Colonic mucosa (tissue), 4 donors: ENCODE measurements around the gene KIF19. TPM values are rescaled to one million over a fixed set of nuclear protein-coding genes. Genes with fewer than 3 reads are reported as not detected.

Source experiments
- DNase-seq: peaks from one replicate; pipeline ENCODE4 v3.0.0-alpha.2; 2020
- H3K27ac ChIP-seq: fragments of 200-600 bp; one replicate; pipeline ENCODE4 v1.8.0; 2021
- H3K27me3 ChIP-seq: fragments of 200-600 bp; one replicate; pipeline ENCODE4 v1.8.0; 2021
- H3K36me3 ChIP-seq: fragments of 200-600 bp; one replicate; pipeline ENCODE4 v1.8.0; 2021
- H3K4me1 ChIP-seq: fragments of 200-600 bp; one replicate; pipeline ENCODE4 v1.8.0; 2021; ENCODE audit warnings: mild to moderate bottlenecking
- H3K4me3 ChIP-seq: fragments of 200-600 bp; one replicate; pipeline ENCODE4 v1.8.0; 2021
- H3K9ac ChIP-seq, 2 donors: one replicate each; pipeline ENCODE4 v1.7.0; 2013; ENCODE audit warnings: control low read depth in 2 of 2, low read depth in 2 of 2, low read length in 2 of 2
- H3K9me3 ChIP-seq: fragments of 200-600 bp; one replicate; pipeline ENCODE4 v1.8.0; 2021
- intact Hi-C: fragments of 100-400 bp; cut with DNase I; formaldehyde crosslinking; loops from one replicate; pipeline ENCODE4 v1.14.1; 2022
- total RNA-seq, 2 donors: library from RNA; stranded (reverse); fragmentation: NEBNext Ultra II Directional in 1 of 2; extraction: Animal tissue kit (Norgen Biotek cat#: 25700) in 1 of 2; gene quantifications; one replicate each; pipeline ENCODE4 v1.2.1, GENCODE V29; 2021
- TF ChIP-seq, protein P1 (sequence below): fragments of 200-600 bp; IDR thresholded peaks from one replicate; pipeline ENCODE4 v1.8.0; 2022; ENCODE audit warnings: antibody characterized with exemption, mild to moderate bottlenecking
- donor health status: healthy.
- donor health status: DM: no; HTN: no; CAD: no.
- donor health status: DM: no; HTN: no; CAD: no.

The KIF19 gene
- total RNA-seq, 2 donors from 2014 or later = 2.6 to 3.2 TPM

DNA sequence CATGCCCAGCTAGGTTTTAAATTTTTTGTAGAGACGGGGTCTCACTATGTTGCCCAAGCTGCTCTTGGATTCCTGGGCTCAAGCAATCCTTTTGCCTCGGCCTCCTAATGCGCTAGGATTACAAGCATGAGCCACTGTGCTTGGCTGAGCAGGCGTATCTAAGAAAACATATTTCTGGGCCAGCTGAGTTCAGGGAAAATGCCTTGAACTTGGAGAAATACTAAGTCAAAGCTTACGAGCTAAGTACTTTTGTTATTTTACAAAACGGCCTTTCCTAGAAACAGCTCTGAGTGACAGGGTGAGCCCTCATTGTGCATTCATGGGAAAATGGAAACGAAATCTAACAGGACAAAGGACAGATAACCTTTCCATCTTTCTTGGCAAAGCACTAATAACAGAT, 27.2 kb upstream of the KIF19 start:
- no peak for DNase-seq
- intact Hi-C loops = loop anchor here (5.0 kb wide), 1 partner anchor 86 kb away; the partner anchor contains the start of gene TTYH2
- Histone ChIP-seq H3K27me3 (no peaks in the 10 kb centered on the region), H3K9ac (no peak overlapping the region), H3K4me1 (no peaks in the 10 kb centered on the region), H3K36me3 (no peaks in the 10 kb centered on the region), H3K9me3 (no peaks in the 10 kb centered on the region), H3K4me3 (no peak overlapping the region), H3K27ac (no peak overlapping the region)
- TF ChIP-seq, protein P1, sequence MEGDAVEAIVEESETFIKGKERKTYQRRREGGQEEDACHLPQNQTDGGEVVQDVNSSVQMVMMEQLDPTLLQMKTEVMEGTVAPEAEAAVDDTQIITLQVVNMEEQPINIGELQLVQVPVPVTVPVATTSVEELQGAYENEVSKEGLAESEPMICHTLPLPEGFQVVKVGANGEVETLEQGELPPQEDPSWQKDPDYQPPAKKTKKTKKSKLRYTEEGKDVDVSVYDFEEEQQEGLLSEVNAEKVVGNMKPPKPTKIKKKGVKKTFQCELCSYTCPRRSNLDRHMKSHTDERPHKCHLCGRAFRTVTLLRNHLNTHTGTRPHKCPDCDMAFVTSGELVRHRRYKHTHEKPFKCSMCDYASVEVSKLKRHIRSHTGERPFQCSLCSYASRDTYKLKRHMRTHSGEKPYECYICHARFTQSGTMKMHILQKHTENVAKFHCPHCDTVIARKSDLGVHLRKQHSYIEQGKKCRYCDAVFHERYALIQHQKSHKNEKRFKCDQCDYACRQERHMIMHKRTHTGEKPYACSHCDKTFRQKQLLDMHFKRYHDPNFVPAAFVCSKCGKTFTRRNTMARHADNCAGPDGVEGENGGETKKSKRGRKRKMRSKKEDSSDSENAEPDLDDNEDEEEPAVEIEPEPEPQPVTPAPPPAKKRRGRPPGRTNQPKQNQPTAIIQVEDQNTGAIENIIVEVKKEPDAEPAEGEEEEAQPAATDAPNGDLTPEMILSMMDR = no peak

GRCh38 chr17:74299226-74300009, 26.6 kb upstream of the KIF19 start:
- intact Hi-C loops = loop anchor here (5.0 kb wide), 2 partner anchors 58 to 87 kb away; partner anchors contain the start of gene TTYH2
- no peak overlapping the region for H3K9ac ChIP-seq
- H3K27ac ChIP-seq = no peak overlapping the region
- DNase-seq = no peak
- H3K36me3 ChIP-seq = no peaks in the 10 kb centered on the region
- H3K9me3 ChIP-seq = no peaks in the 10 kb centered on the region
- no peaks in the 10 kb centered on the region for H3K4me1 ChIP-seq
- H3K27me3 ChIP-seq = no peaks in the 10 kb centered on the region
- TF ChIP-seq, protein P1 = no peak
- no peak overlapping the region for H3K4me3 ChIP-seq

GRCh38 chr17:74303305-74303704, 22.7 kb upstream of the KIF19 start:
- no peaks in the 10 kb centered on the region for H3K27me3 ChIP-seq
- H3K27ac ChIP-seq = no peak overlapping the region
- H3K9ac ChIP-seq = no peak overlapping the region
- H3K4me3 ChIP-seq = no peak overlapping the region
- H3K36me3 ChIP-seq = no peaks in the 10 kb centered on the region
- TF ChIP-seq, protein P1 = no peak
- DNase-seq = no peak
- H3K9me3 ChIP-seq = no peaks in the 10 kb centered on the region
- no peaks in the 10 kb centered on the region for H3K4me1 ChIP-seq
- intact Hi-C loops = loop anchor here (5.0 kb wide), 1 partner anchor 54 kb away; no protein-coding TSS in a partner anchor

GRCh38 chr17:74304184-74304583, 21.8 kb upstream of the KIF19 start:
- TF ChIP-seq, protein P1 = no peak
- Histone ChIP-seq H3K9me3 (no peaks in the 10 kb centered on the region), H3K36me3 (no peaks in the 10 kb centered on the region), H3K4me1 (no peaks in the 10 kb centered on the region), H3K4me3 (no peak overlapping the region), H3K27ac (no peak overlapping the region), H3K9ac (no peak overlapping the region), H3K27me3 (no peaks in the 10 kb centered on the region)
- DNase-seq = no peak
- intact Hi-C loops = loop anchor here (5.0 kb wide), 1 partner anchor 53 kb away; no protein-coding TSS in a partner anchor

GRCh38 chr17:74305865-74306654, 20.0 kb upstream of the KIF19 start:
- Histone ChIP-seq H3K9me3 (no peaks in the 10 kb centered on the region), H3K27me3 (no peaks in the 10 kb centered on the region), H3K36me3 (no peaks in the 10 kb centered on the region), H3K4me3 (no peak overlapping the region), H3K9ac (no peak overlapping the region), H3K4me1 (no peaks in the 10 kb centered on the region), H3K27ac (no peak overlapping the region)
- TF ChIP-seq, protein P1 = no peak
- intact Hi-C loops = no loop called here
- DNase-seq = no peak
